Measurements from ENCODE around the gene VSTM2L.

DNA sequence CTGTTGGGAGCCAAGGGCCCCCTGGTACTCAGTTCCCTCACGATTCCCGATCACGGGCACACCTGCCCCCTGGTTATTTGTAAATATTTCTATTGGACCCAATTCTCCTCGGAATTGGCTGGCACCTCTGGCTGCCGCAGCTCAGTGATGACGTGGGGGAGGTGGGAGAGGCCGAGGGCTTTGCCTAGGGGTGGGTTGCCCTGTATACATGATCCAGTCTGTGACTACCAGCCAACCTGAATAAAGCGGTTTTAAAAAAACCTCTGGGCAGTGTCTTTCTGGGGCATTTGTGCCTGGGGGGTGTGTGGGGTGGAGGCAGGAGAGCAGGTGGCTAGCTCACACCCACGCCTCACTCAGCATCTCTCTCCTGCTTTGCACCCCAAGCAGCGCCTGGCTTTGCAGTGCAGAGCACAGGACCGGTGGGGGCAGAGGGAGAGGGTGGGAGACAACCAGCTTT is 42.2 kb downstream of the VSTM2L start:
- TF ChIP-seq CTCF (IDR thresholded peaks at IDR 0.05) (no peak), POLR2A (IDR thresholded peaks at IDR 0.05) (no peak)
